ENCODE measurements around the gene THSD7A.

The THSD7A gene

DNA sequence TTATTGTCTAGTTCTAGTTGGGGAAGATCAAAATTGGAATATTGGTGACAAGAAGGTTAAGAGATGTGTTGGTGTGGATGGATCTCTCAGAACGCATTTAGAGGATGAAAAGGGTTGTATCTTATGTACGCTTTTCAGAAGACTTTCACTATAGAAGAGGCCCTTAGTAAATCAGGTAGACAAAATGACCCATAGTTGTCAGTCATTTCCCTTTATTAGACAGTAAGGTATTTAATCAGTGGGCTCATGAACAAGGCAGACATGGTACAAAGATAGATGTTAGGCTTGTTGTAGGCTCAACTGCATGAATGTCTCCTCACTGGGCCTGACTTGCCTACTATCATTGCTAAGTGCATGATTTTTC lies 499.2 kb downstream of the THSD7A start:
- no peaks in the 10 kb centered on the region for H3K9me3 ChIP-seq (ENCODE audit: low read length)
- H3K36me3 ChIP-seq (ENCODE audit: insufficient read depth, low read length), result no peaks in the 10 kb centered on the region
- peaks cover 11% of the 10 kb centered on the region for H3K4me1 ChIP-seq (ENCODE audit: insufficient read depth, low read length)
- H3K27me3 ChIP-seq (ENCODE audit: insufficient read depth, low read length), result no peaks in the 10 kb centered on the region
- no peak overlapping the region for H2AFZ ChIP-seq (ENCODE audit: low read depth, low read length)
- no peak overlapping the region for H3K4me3 ChIP-seq (ENCODE audit: low read length)

DNA sequence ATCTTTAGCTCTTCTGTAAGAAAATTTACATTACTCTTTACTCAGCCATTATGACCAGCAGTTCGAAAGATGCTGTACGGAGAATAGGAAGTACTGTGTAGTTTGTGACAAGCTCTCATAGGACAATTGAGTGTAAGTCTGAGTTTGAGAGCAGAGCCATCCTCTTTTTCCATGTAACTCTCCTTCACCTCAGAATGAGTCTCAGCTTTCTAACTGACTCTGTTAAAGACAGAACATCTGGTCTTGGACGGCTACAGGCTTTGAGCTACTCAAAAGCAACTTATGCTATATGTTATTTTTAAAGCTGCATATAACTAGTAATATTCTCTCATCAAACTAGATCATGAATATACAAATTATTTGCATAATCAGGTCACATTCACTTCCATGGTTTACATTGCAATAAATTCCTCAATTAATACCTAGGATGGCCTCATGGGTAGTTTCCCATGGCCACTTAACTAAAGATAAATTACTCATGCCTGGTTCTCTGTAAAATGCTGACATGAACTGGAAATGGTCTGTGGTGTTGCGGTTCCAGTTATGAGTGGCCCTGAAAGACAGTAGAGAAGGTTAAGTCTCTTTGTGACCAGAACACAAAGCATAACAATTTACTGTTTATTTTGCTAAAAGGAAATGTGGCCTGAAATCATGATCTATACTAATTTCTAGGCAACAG lies 499.7 kb downstream of the THSD7A start:
- no peak overlapping the region for H2AFZ ChIP-seq (ENCODE audit: low read depth, low read length)
- peaks cover 14% of the 10 kb centered on the region for H3K4me1 ChIP-seq (ENCODE audit: insufficient read depth, low read length)
- H3K36me3 ChIP-seq (ENCODE audit: insufficient read depth, low read length), result no peaks in the 10 kb centered on the region
- H3K4me3 ChIP-seq (ENCODE audit: low read length), result no peak overlapping the region
- H3K27me3 ChIP-seq (ENCODE audit: insufficient read depth, low read length), result no peaks in the 10 kb centered on the region
- no peaks in the 10 kb centered on the region for H3K9me3 ChIP-seq (ENCODE audit: low read length)

GRCh38 chr7:11331128-11332102 lies 500.6 kb downstream of the THSD7A start:
- H3K9me3 ChIP-seq (ENCODE audit: low read length), result no peaks in the 10 kb centered on the region
- no peak overlapping the region for H2AFZ ChIP-seq (ENCODE audit: low read depth, low read length)

DNA sequence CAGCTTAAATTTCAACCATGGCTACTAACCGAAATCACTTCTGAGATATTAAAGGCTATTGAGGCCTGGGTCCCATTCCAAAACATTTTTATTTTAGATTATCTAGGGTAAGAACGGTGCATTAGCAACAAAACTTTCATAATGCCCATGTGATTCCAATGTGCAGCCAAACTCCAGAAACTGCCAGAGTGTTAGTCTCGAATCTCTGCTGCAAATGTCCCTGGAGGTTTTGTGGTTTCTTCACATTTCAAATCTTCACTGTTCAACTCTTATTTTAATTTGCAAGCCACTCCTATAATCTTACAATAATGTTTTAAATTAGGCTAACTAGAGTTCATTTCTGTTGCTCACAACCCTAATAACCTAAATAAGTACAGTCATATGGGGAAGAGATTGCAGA lies 501.3 kb downstream of the THSD7A start:
- no peak overlapping the region for H3K4me3 ChIP-seq (ENCODE audit: low read length)
- no peaks in the 10 kb centered on the region for H3K9me3 ChIP-seq (ENCODE audit: low read length)
- no peak overlapping the region for H2AFZ ChIP-seq (ENCODE audit: low read depth, low read length)
- no peaks in the 10 kb centered on the region for H3K36me3 ChIP-seq (ENCODE audit: insufficient read depth, low read length)
- H3K27me3 ChIP-seq (ENCODE audit: insufficient read depth, low read length), result no peaks in the 10 kb centered on the region
- peaks cover 10% of the 10 kb centered on the region for H3K4me1 ChIP-seq (ENCODE audit: insufficient read depth, low read length)

More at GRCh38 chr7:11331128-11332102, 500.6 kb downstream of the THSD7A start:
- peaks cover 14% of the 10 kb centered on the region for H3K4me1 ChIP-seq (ENCODE audit: insufficient read depth, low read length)
- H3K36me3 ChIP-seq (ENCODE audit: insufficient read depth, low read length), result no peaks in the 10 kb centered on the region
- no peaks in the 10 kb centered on the region for H3K27me3 ChIP-seq (ENCODE audit: insufficient read depth, low read length)
- no peak overlapping the region for H3K4me3 ChIP-seq (ENCODE audit: low read length)

DNA sequence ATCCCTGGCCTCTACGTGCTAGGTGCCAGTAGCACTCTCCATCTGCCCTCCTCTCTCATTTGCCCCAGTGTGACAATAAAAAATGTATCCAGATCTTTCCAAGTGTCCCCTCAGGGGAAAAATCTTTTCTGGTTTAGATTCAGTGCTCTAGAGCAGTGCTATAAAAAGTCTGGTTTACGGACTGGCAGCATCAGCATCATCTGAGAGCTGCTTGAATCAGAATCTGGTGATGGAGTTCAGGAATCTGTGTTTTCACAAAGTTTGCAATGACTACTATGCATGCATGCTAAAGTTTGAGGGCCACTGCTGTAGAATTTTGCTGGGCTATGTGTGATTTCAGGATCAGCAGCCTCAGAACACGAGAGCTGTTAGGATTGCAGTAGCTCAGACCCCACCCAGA lies 501.8 kb downstream of the THSD7A start:
- Histone ChIP-seq H3K4me3 (ENCODE audit: low read length) (no peak overlapping the region), H3K9me3 (ENCODE audit: low read length) (no peaks in the 10 kb centered on the region), H3K36me3 (ENCODE audit: insufficient read depth, low read length) (no peaks in the 10 kb centered on the region), H3K4me1 (ENCODE audit: insufficient read depth, low read length) (peaks cover 9% of the 10 kb centered on the region), H3K27me3 (ENCODE audit: insufficient read depth, low read length) (no peaks in the 10 kb centered on the region), H2AFZ (ENCODE audit: low read depth, low read length) (no peak overlapping the region)

DNA sequence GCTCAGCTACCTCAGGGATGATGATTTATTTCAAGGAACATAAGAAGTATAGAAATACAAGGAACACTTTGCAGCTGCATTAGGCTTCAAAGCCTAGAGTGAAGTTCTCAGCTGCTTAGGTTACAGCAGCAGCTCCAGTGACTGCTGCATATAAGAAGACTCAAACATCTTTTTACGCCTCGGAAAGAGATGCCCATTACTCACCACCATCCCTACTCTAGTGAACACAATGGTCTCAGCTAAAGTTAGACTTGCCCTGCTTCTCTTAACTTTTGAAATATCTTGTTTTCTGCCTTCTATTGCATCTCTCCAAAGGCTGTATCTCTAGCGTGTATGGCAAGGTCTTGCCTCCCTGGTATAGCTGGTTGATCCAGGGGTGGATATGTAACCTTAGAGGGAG lies 502.4 kb downstream of the THSD7A start:
- H3K9me3 ChIP-seq (ENCODE audit: low read length), result no peaks in the 10 kb centered on the region
- H3K4me3 ChIP-seq (ENCODE audit: low read length), result no peak overlapping the region
- no peak overlapping the region for H2AFZ ChIP-seq (ENCODE audit: low read depth, low read length)
- H3K36me3 ChIP-seq (ENCODE audit: insufficient read depth, low read length), result no peaks in the 10 kb centered on the region
- H3K4me1 ChIP-seq (ENCODE audit: insufficient read depth, low read length), result peaks cover 9% of the 10 kb centered on the region
- no peaks in the 10 kb centered on the region for H3K27me3 ChIP-seq (ENCODE audit: insufficient read depth, low read length)

DNA sequence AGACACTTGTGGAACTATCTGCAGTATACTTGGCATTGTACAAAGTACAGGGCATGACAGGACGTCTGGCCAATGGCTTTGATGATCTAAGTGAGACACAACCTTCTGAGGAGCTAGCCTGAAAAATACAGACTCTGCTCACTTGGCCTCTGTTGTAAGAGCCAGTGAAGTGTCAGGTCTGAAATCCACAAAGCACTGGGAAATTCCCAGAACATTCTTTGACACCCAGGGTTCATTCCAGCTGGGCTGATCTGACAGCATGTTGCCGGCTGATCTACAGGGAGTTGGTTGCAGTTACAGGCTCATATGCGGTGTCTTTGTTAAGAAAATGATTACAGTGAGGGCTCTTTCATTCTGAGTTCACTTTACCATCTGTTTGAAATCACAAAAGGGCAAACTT lies 503.7 kb downstream of the THSD7A start:
- H3K9me3 ChIP-seq (ENCODE audit: low read length), result no peaks in the 10 kb centered on the region
- no peaks in the 10 kb centered on the region for H3K36me3 ChIP-seq (ENCODE audit: insufficient read depth, low read length)
- H3K27me3 ChIP-seq (ENCODE audit: insufficient read depth, low read length), result no peaks in the 10 kb centered on the region
- no peak overlapping the region for H3K4me3 ChIP-seq (ENCODE audit: low read length)
- peaks cover 9% of the 10 kb centered on the region for H3K4me1 ChIP-seq (ENCODE audit: insufficient read depth, low read length)
- H2AFZ ChIP-seq (ENCODE audit: low read depth, low read length), result no peak overlapping the region

GRCh38 chr7:11327633-11328032 lies 504.4 kb downstream of the THSD7A start:
- Histone ChIP-seq H3K4me3 (ENCODE audit: low read length) (no peak overlapping the region), H2AFZ (ENCODE audit: low read depth, low read length) (no peak overlapping the region), H3K9me3 (ENCODE audit: low read length) (no peaks in the 10 kb centered on the region), H3K36me3 (ENCODE audit: insufficient read depth, low read length) (no peaks in the 10 kb centered on the region), H3K4me1 (ENCODE audit: insufficient read depth, low read length) (peaks cover 9% of the 10 kb centered on the region), H3K27me3 (ENCODE audit: insufficient read depth, low read length) (no peaks in the 10 kb centered on the region)

Measured in neuron (in vitro differentiated cells).